Muscle of leg (tissue), 16 donors: Measurements from ENCODE around the gene ABCB11. TPM values are rescaled to one million over a fixed set of nuclear protein-coding genes. Genes with fewer than 3 reads are reported as not detected.

Source experiments
- DNase-seq: peaks from one replicate; pipeline ENCODE4 v3.0.0; 2013
- H3K27ac ChIP-seq: one replicate; pipeline ENCODE4 v1.5.1; 2013; ENCODE audit warnings: mild to moderate bottlenecking, low read length, control low read depth
- H3K27me3 ChIP-seq: one replicate; pipeline ENCODE4 v1.6.1; 2013; ENCODE audit warnings: low read length; ENCODE audit not compliant: control insufficient read depth, insufficient read depth
- H3K36me3 ChIP-seq: one replicate; pipeline ENCODE4 v1.6.1; 2013; ENCODE audit warnings: low read length; ENCODE audit not compliant: control insufficient read depth, insufficient read depth
- H3K4me1 ChIP-seq: one replicate; pipeline ENCODE4 v1.6.1; 2013; ENCODE audit warnings: low read length; ENCODE audit not compliant: control insufficient read depth, insufficient read depth
- H3K4me3 ChIP-seq: one replicate; pipeline ENCODE4 v1.5.1; 2013; ENCODE audit warnings: low read length, control low read depth
- H3K9me3 ChIP-seq: replicated peaks from 2 replicates; pipeline ENCODE4 v1.6.1; 2013; ENCODE audit warnings: low read depth, low read length; ENCODE audit not compliant: control insufficient read depth
- WGBS: methylation state at CpG from one replicate; pipeline ENCODE4 v1.1.5; 2013; ENCODE audit warnings: missing lambda C conversion rate; ENCODE audit not compliant: insufficient coverage; 5-methylcytosine and 5-hydroxymethylcytosine counted together
- long read RNA-seq, 11 donors: transcript quantifications; one replicate each; lab custom pipeline, GENCODE V29; 2026
- polyA plus RNA-seq, 8 donors: library from polyadenylated mRNA; unstranded; fragments of 120-200 nt; gene quantifications; one replicate each; pipeline versions ENCODE4 v1.2.1 to v1.2.3, GENCODE V29; 2013; ENCODE audit warnings: inconsistent platforms in 1 of 8, low replicate concordance in 1 of 8; ENCODE audit not compliant: insufficient read length in 8 of 8, insufficient read depth in 1 of 8
- total RNA-seq: library from RNA; stranded (reverse); fragments of 120-200 nt; gene quantifications from one replicate; pipeline ENCODE4 v1.2.4, GENCODE V29; 2013

ABCB11 gene
- 0.04 TPM for total RNA-seq
- polyA plus RNA-seq, result under 1 TPM in 5 of 8 donors, not detected in 3; 0.11 to 0.27 (median 0.13) TPM
- long read RNA-seq, donor 1, result 0 reads
- long read RNA-seq, donor 2, result 0 reads
- long read RNA-seq, donor 3, result 0 reads
- long read RNA-seq, donor 4, result 0 reads
- long read RNA-seq, donor 5, result 0 reads
- long read RNA-seq, donor 6, result 0 reads
- long read RNA-seq, donor 7, result 0 reads
- long read RNA-seq, donor 8, result 0 reads
- long read RNA-seq, donor 9, result 0 reads
- long read RNA-seq, donor 10, result 0 reads
- long read RNA-seq, donor 11, result 0 reads

- H3K36me3 ChIP-seq, result no peaks in the 10 kb centered on the region
- WGBS, result no CpG with 5 or more reads among the region's 3 CpGs
- H3K9me3 ChIP-seq, result no peaks in the 10 kb centered on the region
- no peak within 1 kb of the TSS for H3K4me3 ChIP-seq
- DNase-seq, result no peak
- no peaks in the 10 kb centered on the region for H3K4me1 ChIP-seq
- no peaks in the 10 kb centered on the region for H3K27me3 ChIP-seq
- no peak within 1 kb of the TSS for H3K27ac ChIP-seq
Measured at GRCh38 chr2:169031202-169031601, at the start of gene ABCB11. Gene ABCB11 (minus strand): TSS chr2:169031324. CDS start chr2:169018125, 13,199 bp downstream.

GRCh38 chr2:169080250-169081069 lies 49.3 kb upstream of the ABCB11 start:
- no peaks in the 10 kb centered on the region for H3K27me3 ChIP-seq
- DNase-seq, result no peak
- no peaks in the 10 kb centered on the region for H3K4me1 ChIP-seq
- no peaks in the 10 kb centered on the region for H3K9me3 ChIP-seq
- H3K4me3 ChIP-seq, result no peak overlapping the region
- H3K36me3 ChIP-seq, result no peaks in the 10 kb centered on the region
- H3K27ac ChIP-seq, result no peak overlapping the region
- no CpG with 5 or more reads among the region's 2 CpGs for WGBS

GRCh38 chr2:169077674-169078240 lies 46.6 kb upstream of the ABCB11 start:
- DNase-seq, result no peak
- no peaks in the 10 kb centered on the region for H3K9me3 ChIP-seq
- 50% methylated on average over 1 of the region's 2 CpGs for WGBS
- no peaks in the 10 kb centered on the region for H3K27me3 ChIP-seq
- no peak overlapping the region for H3K4me3 ChIP-seq
- H3K27ac ChIP-seq, result no peak overlapping the region
- no peaks in the 10 kb centered on the region for H3K36me3 ChIP-seq
- no peaks in the 10 kb centered on the region for H3K4me1 ChIP-seq

- no peak overlapping the region for H3K4me3 ChIP-seq
- DNase-seq, result no peak
- WGBS, result 81% methylated on average over 8 of the region's 9 CpGs
- H3K4me1 ChIP-seq, result no peaks in the 10 kb centered on the region
- H3K27ac ChIP-seq, result no peak overlapping the region
- H3K36me3 ChIP-seq, result no peaks in the 10 kb centered on the region
- no peaks in the 10 kb centered on the region for H3K27me3 ChIP-seq
- H3K9me3 ChIP-seq, result no peaks in the 10 kb centered on the region
Measured at GRCh38 chr2:169073963-169074751, 43.0 kb upstream of the ABCB11 start.

GRCh38 chr2:169073211-169073962 lies 42.3 kb upstream of the ABCB11 start:
- no peaks in the 10 kb centered on the region for H3K36me3 ChIP-seq
- no peak overlapping the region for H3K27ac ChIP-seq
- no CpG with 5 or more reads among the region's 3 CpGs for WGBS
- no peak overlapping the region for H3K4me3 ChIP-seq
- no peak for DNase-seq
- no peaks in the 10 kb centered on the region for H3K4me1 ChIP-seq
- H3K9me3 ChIP-seq, result no peaks in the 10 kb centered on the region
- H3K27me3 ChIP-seq, result no peaks in the 10 kb centered on the region

- no peaks in the 10 kb centered on the region for H3K4me1 ChIP-seq
- no peak overlapping the region for H3K27ac ChIP-seq
- no peaks in the 10 kb centered on the region for H3K9me3 ChIP-seq
- DNase-seq, result peak; percentile 63
- no peak overlapping the region for H3K4me3 ChIP-seq
- WGBS, result 100% methylated on average over 2 of the region's 4 CpGs
- no peaks in the 10 kb centered on the region for H3K36me3 ChIP-seq
- no peaks in the 10 kb centered on the region for H3K27me3 ChIP-seq
Measured at GRCh38 chr2:169072163-169072925, 41.2 kb upstream of the ABCB11 start.

GRCh38 chr2:169071455-169071854 lies 40.3 kb upstream of the ABCB11 start:
- no peak overlapping the region for H3K27ac ChIP-seq
- no CpG with 5 or more reads among the region's 5 CpGs for WGBS
- H3K4me3 ChIP-seq, result no peak overlapping the region
- DNase-seq, result no peak
- no peaks in the 10 kb centered on the region for H3K4me1 ChIP-seq
- H3K27me3 ChIP-seq, result no peaks in the 10 kb centered on the region
- H3K9me3 ChIP-seq, result no peaks in the 10 kb centered on the region
- H3K36me3 ChIP-seq, result no peaks in the 10 kb centered on the region

- no peak overlapping the region for H3K27ac ChIP-seq
- H3K4me1 ChIP-seq, result no peaks in the 10 kb centered on the region
- no peaks in the 10 kb centered on the region for H3K9me3 ChIP-seq
- no peaks in the 10 kb centered on the region for H3K27me3 ChIP-seq
- DNase-seq, result no peak
- no CpG with 5 or more reads among the region's 2 CpGs for WGBS
- no peaks in the 10 kb centered on the region for H3K36me3 ChIP-seq
- H3K4me3 ChIP-seq, result no peak overlapping the region
Measured at GRCh38 chr2:169069833-169070232, 38.7 kb upstream of the ABCB11 start.

- Histone ChIP-seq H3K4me1 (no peaks in the 10 kb centered on the region), H3K36me3 (no peaks in the 10 kb centered on the region), H3K27me3 (no peaks in the 10 kb centered on the region), H3K9me3 (no peaks in the 10 kb centered on the region), H3K4me3 (no peak within 1 kb of the TSS), H3K27ac (no peak within 1 kb of the TSS)
- 43% methylated on average over 3 of the region's 5 CpGs for WGBS
- DNase-seq, result no peak
Measured at GRCh38 chr2:169069341-169069740, 38.2 kb upstream of the ABCB11 start, which contains the start of gene DHRS9. Gene DHRS9 (plus strand): TSS chr2:169069563. CDS start chr2:169081582, 12,019 bp downstream.
